HepG2 (cell line): ENCODE data around the gene PIGC. TPM values are rescaled to one million over a fixed set of nuclear protein-coding genes. Genes with fewer than 3 reads are reported as not detected.

ENCODE experiments used
- ATAC-seq: fragments of 200-7000 bp; cut with Tn5 transposase; 3 replicates; pipeline ENCODE4 v1.9.1; 2020; ENCODE audit warnings: mild to moderate bottlenecking, moderate library complexity
- BruUV-seq: library from RNA; stranded (reverse); fragments of 400-500 nt; replicated peaks from 2 replicates; lab custom pipeline; 2021; lab: Mats Ljungman, UMichigan
- CTCF ChIA-PET: fragments of 300-600 bp; formaldehyde crosslinking; extraction: SDS; loops from one replicate; lab custom pipeline; 2021; ENCODE audit warnings: low total read pairs, inconsistent platforms, low intra/inter-chr PET ratio; lab: Yijun Ruan, JAX
- POLR2A ChIA-PET: fragments of 350-600 bp; sonication (Branson Sonifier 250); formaldehyde crosslinking; loops from one replicate; lab custom pipeline; 2020; ENCODE audit warnings: antibody characterized with exemption, inconsistent platforms; lab: Yijun Ruan, JAX
- DNase-seq: peaks from one replicate; pipeline ENCODE4 v3.0.0-alpha.2; 2015; ENCODE audit warnings: low spot score
- FAIRE-seq: peaks from 3 replicates; lab custom pipeline; 2011; peaks lifted over from hg19 to GRCh38; lab: Jason Lieb, UNC
- H2AFZ ChIP-seq: one replicate; pipeline ENCODE4 v1.6.1; 2011; ENCODE audit warnings: low read length, inconsistent platforms
- H3K27ac ChIP-seq: fragments of 300-600 bp; 3 replicates; pipeline ENCODE4 v1.8.0; 2011; ENCODE audit warnings: mixed run types, mild to moderate bottlenecking, mixed read lengths, low read length, inconsistent platforms; ENCODE audit not compliant: insufficient read depth; ENCODE audit errors: extremely low read length
- H3K27me3 ChIP-seq, 2 experiments: fragments of 200-600 bp in 1 of 2; 2 replicates in 1 of 2; 3 replicates in 1 of 2; pipeline versions ENCODE4 v1.6.0 to v1.8.0; 2011; ENCODE audit warnings: low read length in 2 of 2, mild to moderate bottlenecking in 2 of 2, moderate library complexity in 2 of 2, inconsistent platforms in 1 of 2; ENCODE audit not compliant: insufficient read depth in 2 of 2, control insufficient read depth in 1 of 2
- H3K36me3 ChIP-seq, 2 experiments: fragments of 200-600 bp in 1 of 2; replicated peaks in 1 of 2; 2 replicates in 1 of 2; 3 replicates in 1 of 2; pipeline versions ENCODE4 v1.5.1 to v1.8.0; 2011; ENCODE audit warnings: low read length in 2 of 2, inconsistent platforms in 1 of 2; ENCODE audit not compliant: insufficient read depth in 2 of 2, control insufficient read depth in 1 of 2
- H3K4me1 ChIP-seq: 2 replicates; pipeline ENCODE4 v1.5.1; 2012; ENCODE audit warnings: low read length, inconsistent platforms; ENCODE audit not compliant: insufficient read depth
- H3K4me2 ChIP-seq: 2 replicates; pipeline ENCODE4 v1.6.0; 2011; ENCODE audit warnings: low read depth, low read length, inconsistent platforms
- H3K4me3 ChIP-seq, 3 experiments: fragments of 200-600 bp in 1 of 3; sonication (generic), shearing (Covaris generic) in 1 of 3; replicated peaks in 1 of 3; 2 replicates each; pipeline ENCODE4 v1.5.1; 2011 to 2016; ENCODE audit warnings: low read length in 3 of 3, inconsistent platforms in 2 of 3, low read depth in 2 of 3, mild to moderate bottlenecking in 2 of 3, control low read depth in 1 of 3, mixed read lengths in 1 of 3; ENCODE audit not compliant: insufficient read depth in 1 of 3
- H3K79me2 ChIP-seq: one replicate; pipeline ENCODE4 v1.6.1; 2011; ENCODE audit warnings: low read length, inconsistent platforms; ENCODE audit not compliant: insufficient read depth
- H3K9ac ChIP-seq: 2 replicates; pipeline ENCODE4 v1.6.0; 2011; ENCODE audit warnings: mild to moderate bottlenecking, low read depth, low read length, inconsistent platforms; ENCODE audit not compliant: insufficient read depth
- H3K9me3 ChIP-seq: 2 replicates; pipeline ENCODE4 v1.5.1; 2012; ENCODE audit warnings: mild to moderate bottlenecking, low read length
- H4K20me1 ChIP-seq: 2 replicates; pipeline ENCODE4 v1.6.0; 2011; ENCODE audit warnings: inconsistent platforms, mild to moderate bottlenecking, low read length, moderate library complexity; ENCODE audit not compliant: insufficient read depth
- ARNTL ChIP-seq: sonication (generic); formaldehyde crosslinking; IDR thresholded peaks from 2 replicates; pipeline ENCODE4 v1.4.0; 2020; ENCODE audit warnings: mild to moderate bottlenecking, missing genetic modification reagents
- ATF1 ChIP-seq: IDR thresholded peaks from 2 replicates; pipeline ENCODE4 v1.6.1; 2016; ENCODE audit warnings: mild to moderate bottlenecking, control low read depth
- BRD4 ChIP-seq: sonication (generic); formaldehyde crosslinking; IDR thresholded peaks from 2 replicates; pipeline ENCODE4 v1.4.0; 2020; ENCODE audit warnings: missing genetic modification reagents
- HDAC1 ChIP-seq: sonication (generic); formaldehyde crosslinking; IDR thresholded peaks from 2 replicates; pipeline ENCODE4 v1.5.1; 2020; ENCODE audit warnings: mild to moderate bottlenecking, missing genetic modification reagents
- MLLT10 ChIP-seq: sonication (generic); formaldehyde crosslinking; IDR thresholded peaks from 2 replicates; pipeline ENCODE4 v1.4.0; 2020; ENCODE audit warnings: missing genetic modification reagents
- NAIF1 ChIP-seq: sonication (generic); formaldehyde crosslinking; IDR thresholded peaks from 2 replicates; pipeline ENCODE4 v1.5.0; 2020; ENCODE audit warnings: mild to moderate bottlenecking, missing genetic modification reagents, borderline replicate concordance
- NFE2 ChIP-seq: sonication (generic); formaldehyde crosslinking; IDR thresholded peaks from 2 replicates; pipeline ENCODE4 v1.4.0; 2020; ENCODE audit warnings: missing genetic modification reagents
- SNAI1 ChIP-seq: sonication (generic); formaldehyde crosslinking; IDR thresholded peaks from 2 replicates; pipeline ENCODE4 v1.5.0; 2020; ENCODE audit warnings: mild to moderate bottlenecking, missing genetic modification reagents, borderline replicate concordance
- TRIM22 ChIP-seq: fragments of 450-650 bp; IDR thresholded peaks from 2 replicates; pipeline ENCODE4 v1.6.1; 2017
- ZFYVE20 ChIP-seq: sonication (generic); formaldehyde crosslinking; IDR thresholded peaks from 2 replicates; pipeline ENCODE4 v1.8.0; 2023; ENCODE audit warnings: low read depth, mild to moderate bottlenecking, moderate library complexity, missing genetic modification reagents, borderline replicate concordance
- ZNF121 ChIP-seq: sonication (generic); formaldehyde crosslinking; IDR thresholded peaks from 2 replicates; pipeline ENCODE4 v1.5.0; 2020; ENCODE audit warnings: mild to moderate bottlenecking, missing genetic modification reagents
- ZNF138 ChIP-seq: sonication (generic); formaldehyde crosslinking; IDR thresholded peaks from 2 replicates; pipeline ENCODE4 v1.5.0; 2020; ENCODE audit warnings: mild to moderate bottlenecking, low read depth, missing genetic modification reagents
- ZNF3 ChIP-seq: IDR thresholded peaks from 2 replicates; pipeline ENCODE4 v1.7.0; 2017; ENCODE audit warnings: inconsistent platforms
- ZNF484 ChIP-seq: sonication (generic); formaldehyde crosslinking; IDR thresholded peaks from 2 replicates; pipeline ENCODE4 v1.5.1; 2020; ENCODE audit warnings: mild to moderate bottlenecking, low read depth, missing genetic modification reagents, borderline replicate concordance
- ZNF550 ChIP-seq: sonication (generic); formaldehyde crosslinking; IDR thresholded peaks from 2 replicates; pipeline ENCODE4 v1.4.0; 2020; ENCODE audit warnings: mild to moderate bottlenecking, missing genetic modification reagents, borderline replicate concordance
- ZNF569 ChIP-seq: sonication (generic); formaldehyde crosslinking; IDR thresholded peaks from 2 replicates; pipeline ENCODE4 v1.5.0; 2020; ENCODE audit warnings: mild to moderate bottlenecking, missing genetic modification reagents, moderate library complexity, borderline replicate concordance
- ZNF674 ChIP-seq: sonication (generic); formaldehyde crosslinking; IDR thresholded peaks from 2 replicates; pipeline ENCODE4 v1.5.0; 2020; ENCODE audit warnings: low read depth, mild to moderate bottlenecking, missing genetic modification reagents
- WGBS: methylation state at CpG from one replicate; pipeline ENCODE4 v1.1.6; 2017; ENCODE audit warnings: low lambda C conversion rate; 5-methylcytosine and 5-hydroxymethylcytosine counted together
- in situ Hi-C: cut with HindIII; loops from 2 replicates; pipeline ENCODE4 v1.10.0; 2017; ENCODE audit warnings: low pct_unique_long_range_greater_than_20kb; ENCODE audit not compliant: extremely low pct_ligation_motif_present
- intact Hi-C: fragments of 100-400 bp; cut with micrococcal nuclease; formaldehyde crosslinking; loops from one replicate; pipeline ENCODE4 v1.10.0; 2022; ENCODE audit not compliant: unreplicated experiment
- polyA plus RNA-seq, 8 experiments: library from polyadenylated mRNA; depleted of rRNA in 3 of 8; stranded (reverse) in 7 of 8; unstranded in 1 of 8; fragments of >200 nt; fragmentation: Illumina TruSeq in 4 of 8; extraction: Trizol in 4 of 8; gene quantifications; 2 replicates each; pipeline versions ENCODE4 v1.2.1 to v1.2.3, GENCODE V29; 2011 to 2016; ENCODE audit warnings: low read depth in 4 of 8, missing spikeins in 1 of 8, mixed read lengths in 1 of 8; ENCODE audit not compliant: insufficient read depth in 1 of 8
- total RNA-seq, 5 experiments: library from RNA; depleted of rRNA; stranded (reverse); fragments of >200 nt; fragmentation: Illumina TruSeq; extraction: Trizol; gene quantifications; 2 replicates each; pipeline ENCODE4 v1.2.3, GENCODE V29; 2016; ENCODE audit warnings: low read depth in 1 of 5
- TF ChIP-seq, protein P1 (sequence below): sonication (generic); formaldehyde crosslinking; IDR thresholded peaks from 2 replicates; pipeline ENCODE4 v1.4.0; 2020; ENCODE audit warnings: missing genetic modification reagents, borderline replicate concordance
- TF ChIP-seq, protein P2 (sequence below): IDR thresholded peaks from 2 replicates; pipeline ENCODE4 v1.6.1; 2016; ENCODE audit warnings: missing compliant biosample characterization, missing genetic modification reagents, borderline replicate concordance

Gene PIGC
- total and polyA plus RNA-seq, 2 of the 13 experiments (the other 11 are each of a cell fraction or from before 2014, with no cell fraction given), result 26.7 to 29.5 TPM

GRCh38 chr1:172488393-172488792, 44.5 kb upstream of the PIGC start:
- H3K9ac ChIP-seq, result no peak overlapping the region
- no peak overlapping the region for H2AFZ ChIP-seq
- no peaks in the 10 kb centered on the region for H3K9me3 ChIP-seq
- in situ Hi-C loops, result no loop called here
- ChIA-PET CTCF (no interaction called here), POLR2A (no interaction called here)
- no peak for ATAC-seq
- no peak overlapping the region for H3K4me2 ChIP-seq
- no peaks in the 10 kb centered on the region for H3K79me2 ChIP-seq
- no peak overlapping the region for H3K4me3 ChIP-seq
- H3K4me1 ChIP-seq, result peaks cover 5% of the 10 kb centered on the region
- H3K27me3 ChIP-seq, result no peaks in the 10 kb centered on the region; a peak in 2 of 5 replicates
- WGBS, result 81% methylated on average over 3 of the region's 3 CpGs
- intact Hi-C loops, result no loop called here
- no peaks in the 10 kb centered on the region for H3K36me3 ChIP-seq
- H4K20me1 ChIP-seq, result no peaks in the 10 kb centered on the region
- no peak for DNase-seq
- H3K27ac ChIP-seq, result no peak overlapping the region
- BruUV-seq, result no TSS peak
- no peak for FAIRE-seq
- TF ChIP-seq ARNTL (CRISPR knock-in tag) (no peak), SNAI1 (no peak), TRIM22 (no peak), NFE2 (CRISPR knock-in tag) (no peak), BRD4 (CRISPR knock-in tag) (no peak), ZNF484 (CRISPR knock-in tag) (no peak), ZFYVE20 (CRISPR knock-in tag) (no peak), ZNF3 (CRISPR knock-in tag) (no peak), MLLT10 (CRISPR knock-in tag) (no peak), ZNF674 (CRISPR knock-in tag) (no peak), ZNF569 (CRISPR knock-in tag) (no peak), ATF1 (CRISPR knock-in tag) (no peak), ZNF121 (CRISPR knock-in tag) (no peak), ZNF550 (no peak), NAIF1 (CRISPR knock-in tag) (no peak), ZNF138 (CRISPR knock-in tag) (no peak), HDAC1 (CRISPR knock-in tag) (no peak)
- TF ChIP-seq, protein P1, sequence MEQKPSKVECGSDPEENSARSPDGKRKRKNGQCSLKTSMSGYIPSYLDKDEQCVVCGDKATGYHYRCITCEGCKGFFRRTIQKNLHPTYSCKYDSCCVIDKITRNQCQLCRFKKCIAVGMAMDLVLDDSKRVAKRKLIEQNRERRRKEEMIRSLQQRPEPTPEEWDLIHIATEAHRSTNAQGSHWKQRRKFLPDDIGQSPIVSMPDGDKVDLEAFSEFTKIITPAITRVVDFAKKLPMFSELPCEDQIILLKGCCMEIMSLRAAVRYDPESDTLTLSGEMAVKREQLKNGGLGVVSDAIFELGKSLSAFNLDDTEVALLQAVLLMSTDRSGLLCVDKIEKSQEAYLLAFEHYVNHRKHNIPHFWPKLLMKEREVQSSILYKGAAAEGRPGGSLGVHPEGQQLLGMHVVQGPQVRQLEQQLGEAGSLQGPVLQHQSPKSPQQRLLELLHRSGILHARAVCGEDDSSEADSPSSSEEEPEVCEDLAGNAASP (CRISPR knock-in tag), result no peak
- TF ChIP-seq, protein P2, sequence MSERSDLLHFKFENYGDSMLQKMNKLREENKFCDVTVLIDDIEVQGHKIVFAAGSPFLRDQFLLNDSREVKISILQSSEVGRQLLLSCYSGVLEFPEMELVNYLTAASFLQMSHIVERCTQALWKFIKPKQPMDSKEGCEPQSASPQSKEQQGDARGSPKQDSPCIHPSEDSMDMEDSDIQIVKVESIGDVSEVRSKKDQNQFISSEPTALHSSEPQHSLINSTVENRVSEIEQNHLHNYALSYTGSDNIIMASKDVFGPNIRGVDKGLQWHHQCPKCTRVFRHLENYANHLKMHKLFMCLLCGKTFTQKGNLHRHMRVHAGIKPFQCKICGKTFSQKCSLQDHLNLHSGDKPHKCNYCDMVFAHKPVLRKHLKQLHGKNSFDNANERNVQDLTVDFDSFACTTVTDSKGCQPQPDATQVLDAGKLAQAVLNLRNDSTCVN (CRISPR knock-in tag), result no peak
- TF ChIP-seq, all 625 proteins: peak for 0
